ENCODE results near the gene ANO4. TPM values are rescaled to one million over a fixed set of nuclear protein-coding genes. Genes with fewer than 3 reads are reported as not detected.

The ANO4 gene
- total RNA-seq, 1 experiment from 2014 or later = 5.7 TPM

DNA sequence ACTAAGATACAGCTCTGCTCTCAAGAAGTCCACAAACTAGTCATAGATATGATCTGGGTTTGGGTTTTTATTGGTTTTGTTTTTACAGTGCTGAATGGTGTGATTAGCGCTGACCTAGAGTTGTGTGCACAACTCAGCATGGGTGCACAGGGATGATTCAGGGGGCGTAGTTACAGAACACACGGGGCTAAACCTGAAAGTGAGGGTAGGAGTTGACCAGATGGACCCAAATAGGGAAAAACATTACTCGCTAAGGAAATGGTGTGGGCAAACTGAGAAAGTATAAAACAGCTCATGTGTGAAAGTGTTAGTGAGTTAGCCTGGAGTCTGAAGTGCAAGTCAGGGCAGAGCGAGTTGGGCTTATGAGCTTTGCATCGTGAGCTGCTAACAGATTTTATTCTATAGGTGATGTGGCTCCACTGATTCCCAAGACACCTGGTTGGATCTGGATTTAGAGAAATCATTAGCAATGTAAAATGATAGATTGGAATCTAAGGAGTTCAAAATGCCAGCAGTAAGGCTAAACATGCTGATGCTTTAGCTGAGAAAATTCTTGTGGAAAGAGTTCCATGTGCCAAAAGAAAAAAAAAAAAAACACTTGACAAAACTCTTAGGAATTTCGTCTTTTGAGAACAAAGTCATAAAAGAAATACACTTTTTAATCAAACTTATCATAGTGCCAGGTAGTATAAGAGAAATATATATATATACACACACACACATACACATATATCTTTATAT lies 280.5 kb downstream of the ANO4 start:
- Histone ChIP-seq H3K4ac (ENCODE audit: low read depth, low read length) (no peak overlapping the region), H3K79me1 (ENCODE audit: insufficient read depth, low read depth, low read length, poor library complexity, severe bottlenecking) (no peaks in the 10 kb centered on the region), H3K18ac (ENCODE audit: insufficient read length, low read depth, low read length) (no peak overlapping the region), H2BK5ac (ENCODE audit: insufficient read length, low read length) (no peak overlapping the region), H2BK120ac (ENCODE audit: low read depth, low read length, poor library complexity, severe bottlenecking) (no peak overlapping the region), H3K27me3 (ENCODE audit: insufficient read depth, low read length) (no peaks in the 10 kb centered on the region), H3K4me2 (ENCODE audit: insufficient read depth, insufficient read length, low read length) (no peak overlapping the region), H4K8ac (replicated peaks; ENCODE audit: insufficient read length, low read depth, low read length) (no peak overlapping the region), H3T11ph (ENCODE audit: low read length) (no peak overlapping the region), H3K23me2 (ENCODE audit: insufficient read length, low read depth, low read length, poor library complexity, severe bottlenecking) (no peaks in the 10 kb centered on the region), H2AFZ (ENCODE audit: low read length) (no peak overlapping the region), H2AK5ac (ENCODE audit: insufficient read length, low read length) (no peak overlapping the region), H4K20me1 (ENCODE audit: control insufficient read depth, insufficient read depth, insufficient read length) (no peaks in the 10 kb centered on the region), H3K56ac (ENCODE audit: insufficient read length, low read depth, low read length) (no peak overlapping the region), H3K27ac (ENCODE audit: insufficient read length, low read depth, low read length) (no peak overlapping the region), H2BK20ac (ENCODE audit: low read depth, low read length, poor library complexity, severe bottlenecking) (no peak overlapping the region), H3K23ac (ENCODE audit: insufficient read length, low read depth, low read length) (no peak overlapping the region), H3K9me3 (ENCODE audit: control insufficient read depth, low read depth, low read length) (no peaks in the 10 kb centered on the region), H2BK12ac (ENCODE audit: insufficient read length, low read depth, low read length) (no peak overlapping the region), H2BK15ac (ENCODE audit: low read depth, low read length) (no peak overlapping the region), H4K91ac (ENCODE audit: insufficient read length, low read depth, low read length) (no peak overlapping the region), H3K4me1 (ENCODE audit: insufficient read depth, low read length) (no peaks in the 10 kb centered on the region; the same call in 1 of the 2 replicates), H3K79me2 (ENCODE audit: insufficient read depth, low read length) (no peaks in the 10 kb centered on the region), H3K9ac (ENCODE audit: extremely low read depth, insufficient read length, low read length) (no peak overlapping the region), H3K14ac (ENCODE audit: insufficient read depth, low read length) (no peak overlapping the region), H4K5ac (ENCODE audit: insufficient read length, low read depth, low read length) (no peak overlapping the region)
- Mint-ChIP-seq H3K4me1 (peaks cover 7 to 18% of the 10 kb centered on the region in 2 experiments; a peak in 3 of 4 replicates), H3K36me3 (ENCODE audit: insufficient read depth in 1 of 3, low read depth in 3 of 3) (no peaks in the 10 kb centered on the region), H3K4me3 (no peak overlapping the region), H3K27me3 (ENCODE audit: low read depth) (no peaks in the 10 kb centered on the region), H3K9me3 (no peaks in the 10 kb centered on the region; a peak in 1 of 5 replicates), H3K27ac (peak overlapping the region in 2 of 3 experiments; percentile 20 to 46; a peak in 3 of 7 replicates)
- TF ChIP-seq, protein P1, sequence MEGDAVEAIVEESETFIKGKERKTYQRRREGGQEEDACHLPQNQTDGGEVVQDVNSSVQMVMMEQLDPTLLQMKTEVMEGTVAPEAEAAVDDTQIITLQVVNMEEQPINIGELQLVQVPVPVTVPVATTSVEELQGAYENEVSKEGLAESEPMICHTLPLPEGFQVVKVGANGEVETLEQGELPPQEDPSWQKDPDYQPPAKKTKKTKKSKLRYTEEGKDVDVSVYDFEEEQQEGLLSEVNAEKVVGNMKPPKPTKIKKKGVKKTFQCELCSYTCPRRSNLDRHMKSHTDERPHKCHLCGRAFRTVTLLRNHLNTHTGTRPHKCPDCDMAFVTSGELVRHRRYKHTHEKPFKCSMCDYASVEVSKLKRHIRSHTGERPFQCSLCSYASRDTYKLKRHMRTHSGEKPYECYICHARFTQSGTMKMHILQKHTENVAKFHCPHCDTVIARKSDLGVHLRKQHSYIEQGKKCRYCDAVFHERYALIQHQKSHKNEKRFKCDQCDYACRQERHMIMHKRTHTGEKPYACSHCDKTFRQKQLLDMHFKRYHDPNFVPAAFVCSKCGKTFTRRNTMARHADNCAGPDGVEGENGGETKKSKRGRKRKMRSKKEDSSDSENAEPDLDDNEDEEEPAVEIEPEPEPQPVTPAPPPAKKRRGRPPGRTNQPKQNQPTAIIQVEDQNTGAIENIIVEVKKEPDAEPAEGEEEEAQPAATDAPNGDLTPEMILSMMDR (conservative IDR thresholded peaks at IDR 0.05) = no peak
- WGBS (ENCODE audit: extremely low coverage, insufficient read length, low lambda C conversion rate) = no CpG with 5 or more reads among the region's 7 CpGs
- no peak for DNase-seq
